ENCODE results near the gene TOP2A.
A peak's percentile ranks its signal among the peaks of the same experiment; 100 is the strongest.

TOP2A gene

GRCh38 chr17:40363111-40363827 is 54.4 kb downstream of the TOP2A start:
- Mint-ChIP-seq H3K9me3 (no peaks in the 10 kb centered on the region), H3K4me3 (peak overlapping the region; percentile 74), H3K36me3 (ENCODE audit: insufficient read depth) (peaks cover 1% of the 10 kb centered on the region), H3K27ac (ENCODE audit: low read depth) (no peak overlapping the region), H3K4me1 (peaks cover 18% of the 10 kb centered on the region), H3K27me3 (peaks cover 12% of the 10 kb centered on the region)
- no peak for DNase-seq (ENCODE audit: low spot score in 2 of 2)
- peak; percentile 56 for ATAC-seq (replicated peaks; ENCODE audit: extremely low read depth, poor library complexity, severe bottlenecking)

DNA sequence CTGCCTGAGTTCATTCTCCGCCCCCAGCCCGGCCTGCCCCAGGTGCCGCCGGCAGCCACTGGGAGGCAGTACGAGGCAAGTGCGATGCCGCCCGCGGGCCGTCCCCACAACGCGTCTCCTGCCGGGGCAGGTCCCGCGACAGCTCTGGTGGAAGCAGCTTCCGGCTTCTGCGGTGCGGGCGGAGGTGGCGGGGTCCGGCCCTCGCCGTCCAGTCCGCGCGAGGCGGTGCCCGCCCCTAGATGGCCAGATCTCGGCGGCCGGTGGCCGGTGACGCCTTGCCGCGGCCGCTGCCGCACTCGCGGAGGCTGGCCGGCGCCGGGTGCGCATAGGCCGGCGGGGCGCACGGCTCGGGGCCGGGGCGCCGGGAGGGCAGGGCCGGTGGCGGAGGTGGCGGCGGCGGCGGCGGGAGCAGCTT is 55.0 kb downstream of the TOP2A start:
- Mint-ChIP-seq H3K27me3 (peaks cover 12% of the 10 kb centered on the region), H3K27ac (ENCODE audit: low read depth) (no peak overlapping the region), H3K9me3 (no peaks in the 10 kb centered on the region), H3K36me3 (ENCODE audit: insufficient read depth) (peaks cover 1% of the 10 kb centered on the region), H3K4me1 (peaks cover 21% of the 10 kb centered on the region), H3K4me3 (peak overlapping the region; percentile 74)
- DNase-seq (ENCODE audit: low spot score in 2 of 2) (peak; percentile 61 to 70), ATAC-seq (replicated peaks; ENCODE audit: extremely low read depth, poor library complexity, severe bottlenecking) (peak; percentile 80)

DNA sequence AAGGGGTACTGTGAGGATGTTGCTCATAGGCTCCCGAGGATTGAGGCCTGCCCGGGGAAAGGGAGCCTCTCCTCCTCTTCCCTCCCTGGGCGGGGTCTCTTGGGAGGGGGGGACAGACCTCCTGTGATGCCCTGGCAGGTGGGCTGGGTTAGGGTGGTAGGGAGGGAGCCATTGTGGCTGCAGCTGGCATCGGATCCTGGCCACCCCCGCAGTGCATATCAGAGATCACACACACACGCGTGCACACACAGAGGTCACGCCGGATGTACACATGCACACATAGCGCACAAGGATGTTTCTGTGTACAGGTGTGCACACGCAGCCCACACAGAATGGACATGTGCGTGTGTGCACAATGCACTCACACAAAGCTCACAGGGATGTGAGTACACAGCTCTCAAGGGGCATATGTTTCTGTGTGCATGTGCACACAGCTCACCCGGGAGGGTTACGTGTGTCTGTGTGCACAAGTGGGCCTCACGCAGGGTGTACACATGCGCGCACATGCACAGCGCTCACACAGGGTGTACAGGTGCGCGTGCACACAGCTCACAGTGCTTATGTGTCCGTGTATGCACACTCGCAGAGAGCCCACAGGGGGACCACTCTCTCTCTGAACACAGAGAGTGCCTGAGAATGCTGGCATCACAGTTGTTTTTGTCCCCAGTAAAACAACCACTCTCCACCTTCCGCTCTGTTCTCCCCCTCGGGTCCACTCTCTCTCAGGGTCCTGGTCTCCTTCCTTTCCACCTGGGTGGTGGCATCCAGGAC is 55.6 kb downstream of the TOP2A start:
- peaks cover 21% of the 10 kb centered on the region for H3K4me1 Mint-ChIP-seq
- ATAC-seq (replicated peaks; ENCODE audit: extremely low read depth, poor library complexity, severe bottlenecking) (peak; percentile 8), DNase-seq (ENCODE audit: low spot score in 2 of 2) (no peak)
- H3K36me3 Mint-ChIP-seq (ENCODE audit: insufficient read depth): peaks cover 1% of the 10 kb centered on the region
- peak overlapping the region; percentile 74 for H3K4me3 Mint-ChIP-seq
- no peak overlapping the region for H3K27ac Mint-ChIP-seq (ENCODE audit: low read depth)
- peaks cover 12% of the 10 kb centered on the region for H3K27me3 Mint-ChIP-seq
- no peaks in the 10 kb centered on the region for H3K9me3 Mint-ChIP-seq

GRCh38 chr17:40361063-40361924 is 56.4 kb downstream of the TOP2A start:
- Mint-ChIP-seq H3K4me3 (peak overlapping the region; percentile 65), H3K27ac (ENCODE audit: low read depth) (no peak overlapping the region), H3K27me3 (peaks cover 12% of the 10 kb centered on the region), H3K36me3 (ENCODE audit: insufficient read depth) (peaks cover 1% of the 10 kb centered on the region), H3K4me1 (peaks cover 21% of the 10 kb centered on the region), H3K9me3 (no peaks in the 10 kb centered on the region)
- DNase-seq (ENCODE audit: low spot score in 2 of 2) (no peak), ATAC-seq (replicated peaks; ENCODE audit: extremely low read depth, poor library complexity, severe bottlenecking) (no peak)

DNA sequence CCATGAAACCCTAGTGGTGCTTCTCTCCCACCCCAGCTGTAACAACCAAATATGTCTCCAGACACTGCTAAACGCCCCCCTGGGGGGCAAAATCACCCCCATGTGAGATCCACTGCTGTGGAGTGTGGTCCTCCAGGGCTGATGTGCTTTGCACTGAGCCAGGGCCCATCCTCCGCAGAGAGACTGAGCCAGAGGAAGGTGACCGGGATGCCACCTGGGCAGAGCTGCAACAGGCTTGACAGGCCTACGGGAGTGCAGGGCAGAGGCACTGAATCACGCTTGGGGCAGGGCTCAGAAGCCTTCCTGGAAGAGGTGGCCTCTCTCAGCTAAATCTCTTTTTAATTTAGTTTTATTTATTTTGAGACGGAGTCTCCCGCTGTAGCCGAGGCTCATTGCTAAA is 57.6 kb downstream of the TOP2A start:
- Mint-ChIP-seq H3K4me1 (peaks cover 21% of the 10 kb centered on the region), H3K9me3 (no peaks in the 10 kb centered on the region), H3K4me3 (no peak overlapping the region), H3K36me3 (ENCODE audit: insufficient read depth) (peaks cover 3% of the 10 kb centered on the region), H3K27me3 (peaks cover 12% of the 10 kb centered on the region), H3K27ac (ENCODE audit: low read depth) (no peak overlapping the region)
- ATAC-seq (replicated peaks; ENCODE audit: extremely low read depth, poor library complexity, severe bottlenecking): no peak
- no peak for DNase-seq (ENCODE audit: low spot score in 2 of 2)

GRCh38 chr17:40358323-40359038 is 59.2 kb downstream of the TOP2A start:
- DNase-seq (ENCODE audit: low spot score in 2 of 2): peak; percentile 82 to 90

DNA sequence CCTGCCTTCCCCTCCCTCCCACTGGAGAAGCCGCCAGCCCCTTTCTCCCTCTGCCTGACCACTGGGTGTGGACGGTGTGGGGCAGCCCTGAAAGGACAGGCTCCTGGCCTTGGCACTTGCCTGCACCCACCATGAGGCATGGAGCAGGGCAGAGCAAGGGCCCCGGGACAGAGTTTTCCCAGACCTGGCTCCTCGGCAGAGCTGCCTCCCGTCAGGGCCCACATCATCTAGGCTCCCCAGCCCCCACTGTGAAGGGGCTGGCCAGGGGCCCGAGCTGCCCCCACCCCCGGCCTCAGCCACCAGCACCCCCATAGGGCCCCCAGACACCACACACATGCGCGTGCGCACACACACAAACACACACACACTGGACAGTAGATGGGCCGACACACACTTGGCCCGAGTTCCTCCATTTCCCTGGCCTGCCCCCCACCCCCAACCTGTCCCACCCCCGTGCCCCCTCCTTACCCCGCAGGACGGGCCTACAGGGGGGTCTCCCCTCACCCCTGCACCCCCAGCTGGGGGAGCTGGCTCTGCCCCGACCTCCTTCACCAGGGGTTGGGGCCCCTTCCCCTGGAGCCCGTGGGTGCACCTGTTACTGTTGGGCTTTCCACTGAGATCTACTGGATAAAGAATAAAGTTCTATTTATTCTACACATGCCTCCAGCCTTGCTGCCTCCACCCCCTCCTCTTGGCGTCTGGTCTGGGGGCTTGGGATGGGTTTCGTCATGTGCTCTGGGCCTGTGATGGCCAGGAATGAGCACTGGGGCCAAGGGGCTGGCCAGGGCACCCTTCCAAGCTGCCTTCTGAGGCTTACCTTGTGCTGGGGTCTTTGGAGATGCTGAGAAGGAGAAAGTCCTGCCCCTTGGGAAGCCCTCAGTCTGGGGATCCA is 60.5 kb downstream of the TOP2A start:
- Mint-ChIP-seq H3K9me3 (no peaks in the 10 kb centered on the region), H3K36me3 (ENCODE audit: insufficient read depth) (peaks cover 15% of the 10 kb centered on the region), H3K4me1 (peaks cover 19% of the 10 kb centered on the region), H3K27me3 (peaks cover 12% of the 10 kb centered on the region), H3K4me3 (no peak overlapping the region), H3K27ac (ENCODE audit: low read depth) (peak overlapping the region; percentile 66)
- no peak for ATAC-seq (replicated peaks; ENCODE audit: extremely low read depth, poor library complexity, severe bottlenecking)
- no peak for DNase-seq (ENCODE audit: low spot score in 2 of 2)

More at GRCh38 chr17:40358323-40359038, 59.2 kb downstream of the TOP2A start:
- Mint-ChIP-seq H3K27me3 (peaks cover 12% of the 10 kb centered on the region), H3K27ac (ENCODE audit: low read depth) (peak overlapping the region; percentile 66), H3K36me3 (ENCODE audit: insufficient read depth) (peaks cover 9% of the 10 kb centered on the region), H3K9me3 (no peaks in the 10 kb centered on the region), H3K4me3 (no peak overlapping the region), H3K4me1 (peaks cover 19% of the 10 kb centered on the region)
- ATAC-seq (replicated peaks; ENCODE audit: extremely low read depth, poor library complexity, severe bottlenecking): peak; percentile 59

DNA sequence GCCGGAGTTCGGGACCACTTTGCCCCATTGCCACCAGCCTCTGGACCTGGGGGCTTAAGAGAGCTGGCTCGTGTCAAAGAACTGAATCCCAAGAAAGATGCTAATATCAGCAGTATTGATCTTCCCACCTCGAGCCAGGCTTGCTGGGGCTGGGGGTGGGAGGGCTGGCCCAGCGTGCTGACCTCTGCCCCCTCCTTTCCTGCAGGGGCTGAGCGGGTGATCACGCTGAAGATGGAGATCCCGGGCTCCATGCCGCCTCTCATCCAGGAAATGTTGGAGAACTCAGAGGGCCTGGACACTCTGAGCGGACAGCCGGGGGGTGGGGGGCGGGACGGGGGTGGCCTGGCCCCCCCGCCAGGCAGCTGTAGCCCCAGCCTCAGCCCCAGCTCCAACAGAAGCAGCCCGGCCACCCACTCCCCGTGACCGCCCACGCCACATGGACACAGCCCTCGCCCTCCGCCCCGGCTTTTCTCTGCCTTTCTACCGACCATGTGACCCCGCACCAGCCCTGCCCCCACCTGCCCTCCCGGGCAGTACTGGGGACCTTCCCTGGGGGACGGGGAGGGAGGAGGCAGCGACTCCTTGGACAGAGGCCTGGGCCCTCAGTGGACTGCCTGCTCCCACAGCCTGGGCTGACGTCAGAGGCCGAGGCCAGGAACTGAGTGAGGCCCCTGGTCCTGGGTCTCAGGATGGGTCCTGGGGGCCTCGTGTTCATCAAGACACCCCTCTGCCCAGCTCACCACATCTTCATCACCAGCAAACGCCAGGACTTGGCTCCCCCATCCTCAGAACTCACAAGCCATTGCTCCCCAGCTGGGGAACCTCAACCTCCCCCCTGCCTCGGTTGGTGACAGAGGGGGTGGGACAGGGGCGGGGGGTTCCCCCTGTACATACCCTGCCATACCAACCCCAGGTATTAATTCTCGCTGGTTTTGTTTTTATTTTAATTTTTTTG is 61.6 kb downstream of the TOP2A start:
- Mint-ChIP-seq H3K4me1 (peaks cover 18% of the 10 kb centered on the region), H3K4me3 (no peak overlapping the region), H3K9me3 (no peaks in the 10 kb centered on the region), H3K36me3 (ENCODE audit: insufficient read depth) (peaks cover 23% of the 10 kb centered on the region), H3K27me3 (peaks cover 7% of the 10 kb centered on the region), H3K27ac (ENCODE audit: low read depth) (no peak overlapping the region)
- DNase-seq (ENCODE audit: low spot score in 2 of 2) (no peak), ATAC-seq (replicated peaks; ENCODE audit: extremely low read depth, poor library complexity, severe bottlenecking) (no peak)

DNA sequence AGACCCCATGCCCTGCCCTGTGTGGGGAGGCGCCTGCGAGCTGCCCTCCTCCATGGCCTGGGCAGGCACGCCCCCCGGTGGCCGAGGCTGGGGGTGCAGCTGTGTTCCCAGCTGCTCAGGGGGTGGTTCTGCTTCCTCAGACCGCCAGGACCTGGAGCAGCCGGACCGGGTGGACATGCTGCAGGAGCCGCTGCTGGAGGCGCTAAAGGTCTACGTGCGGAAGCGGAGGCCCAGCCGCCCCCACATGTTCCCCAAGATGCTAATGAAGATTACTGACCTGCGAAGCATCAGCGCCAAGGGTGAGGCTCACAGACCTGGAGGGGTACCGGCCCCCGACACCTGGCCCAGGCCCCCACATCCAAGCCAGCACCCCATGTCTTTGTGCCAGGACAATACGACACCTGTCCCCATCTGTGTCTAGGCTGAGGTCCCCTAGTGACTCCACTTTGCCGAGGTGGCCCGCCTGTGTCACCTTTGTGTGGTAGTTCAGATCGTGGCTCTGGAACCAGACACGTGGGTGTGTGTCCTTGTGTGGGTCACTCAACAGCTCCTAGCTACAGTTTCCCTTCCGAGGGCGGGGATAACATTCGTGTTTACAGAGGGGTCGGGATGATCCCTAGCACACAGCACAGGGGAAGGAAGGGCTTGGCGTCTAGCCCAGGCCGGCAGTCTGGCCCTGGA is 62.4 kb downstream of the TOP2A start:
- Mint-ChIP-seq H3K9me3 (no peaks in the 10 kb centered on the region), H3K36me3 (ENCODE audit: insufficient read depth) (peaks cover 27% of the 10 kb centered on the region), H3K27ac (ENCODE audit: low read depth) (no peak overlapping the region), H3K27me3 (no peaks in the 10 kb centered on the region), H3K4me3 (no peak overlapping the region), H3K4me1 (peaks cover 19% of the 10 kb centered on the region)
- peak; percentile 68 to 85 for DNase-seq (ENCODE audit: low spot score in 2 of 2)
- ATAC-seq (replicated peaks; ENCODE audit: extremely low read depth, poor library complexity, severe bottlenecking): peak; percentile 70

Measured in central memory CD8-positive, alpha-beta T cell (primary cell).